ENCODE data around the gene MOAP1.
A peak's percentile ranks its signal among the peaks of the same experiment; 100 is the strongest.
"Not testable (repeated sequence)": the region's sequence is repeated elsewhere in the genome, so short reads cannot be mapped to it uniquely, and the experiment has no call there.

The MOAP1 gene, protein sequence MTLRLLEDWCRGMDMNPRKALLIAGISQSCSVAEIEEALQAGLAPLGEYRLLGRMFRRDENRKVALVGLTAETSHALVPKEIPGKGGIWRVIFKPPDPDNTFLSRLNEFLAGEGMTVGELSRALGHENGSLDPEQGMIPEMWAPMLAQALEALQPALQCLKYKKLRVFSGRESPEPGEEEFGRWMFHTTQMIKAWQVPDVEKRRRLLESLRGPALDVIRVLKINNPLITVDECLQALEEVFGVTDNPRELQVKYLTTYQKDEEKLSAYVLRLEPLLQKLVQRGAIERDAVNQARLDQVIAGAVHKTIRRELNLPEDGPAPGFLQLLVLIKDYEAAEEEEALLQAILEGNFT

DNA sequence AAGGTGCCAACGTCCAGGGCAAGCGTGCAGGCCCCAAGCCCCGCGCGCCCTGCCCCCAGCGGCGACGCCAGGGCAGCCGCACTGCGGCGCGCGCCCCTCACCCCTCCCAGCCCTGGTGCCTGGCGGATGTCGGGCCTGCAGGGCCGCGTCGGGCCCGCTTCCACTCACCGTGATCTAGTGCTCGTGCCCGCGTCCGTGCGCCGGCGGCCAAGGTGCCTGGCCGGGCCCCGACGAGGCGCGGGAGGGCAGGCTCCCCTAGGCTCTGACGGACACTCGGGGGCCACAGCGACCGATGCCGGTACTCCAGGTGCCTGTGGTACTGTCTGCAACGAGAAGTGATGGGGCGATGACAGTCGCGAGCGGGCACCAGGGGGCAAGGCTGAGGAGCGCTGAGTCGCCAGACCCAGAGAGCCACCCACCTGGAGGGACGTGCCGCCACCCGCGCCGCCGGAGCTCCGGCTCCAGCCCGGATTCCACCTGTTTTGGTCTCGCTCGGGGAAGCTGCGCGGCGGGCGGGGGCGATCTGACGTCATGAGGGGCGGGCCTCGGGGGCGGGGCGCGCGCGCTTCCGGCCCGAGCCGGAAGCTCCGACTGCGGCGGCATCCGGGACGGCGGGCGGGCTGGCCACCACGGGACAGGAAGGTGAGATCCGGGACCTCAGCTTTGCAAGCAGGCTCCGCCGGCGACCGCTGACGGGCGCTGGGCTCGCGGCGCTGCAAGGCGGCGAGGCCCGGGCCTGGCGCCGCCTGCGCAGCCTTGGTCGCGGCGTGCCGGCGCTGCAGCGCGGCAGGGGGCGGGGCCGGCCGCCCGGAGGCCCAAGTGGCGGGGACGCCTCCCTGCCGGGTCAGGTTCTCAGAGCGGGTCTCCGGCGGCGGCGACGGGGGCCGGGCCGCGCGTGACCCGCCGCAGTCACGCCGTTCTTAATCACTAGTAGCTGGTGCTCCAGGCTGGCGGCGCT, at the start of gene MOAP1, which contains the start of gene LYSET:
TSS of gene MOAP1 (minus strand) at position 507 of the 958 bp plus-strand sequence. CDS start 655 bp downstream, outside the sequence.
TSS of gene LYSET (plus strand) at position 927 of the 958 bp plus-strand sequence. CDS start 89 bp downstream, outside the sequence.
- H3K4me3 ChIP-seq (ENCODE audit: low read length), result peak within 1 kb of the TSS; percentile 100
- peak within 1 kb of the TSS; percentile 98 for H3K4me2 ChIP-seq (ENCODE audit: low read length)
- H3K27ac ChIP-seq (ENCODE audit: low read length), result peak within 1 kb of the TSS; percentile 80
- H3K9me3 ChIP-seq (ENCODE audit: insufficient read depth, low read length), result no peaks in the 10 kb centered on the region
- no peaks in the 10 kb centered on the region for H3K27me3 ChIP-seq (ENCODE audit: low read depth, low read length)
- peak within 1 kb of the TSS; percentile 92 for H3K9ac ChIP-seq (ENCODE audit: low read length)
- H4K20me1 ChIP-seq (ENCODE audit: insufficient read depth, low read length), result no peaks in the 10 kb centered on the region
- H3K36me3 ChIP-seq (replicated peaks; ENCODE audit: low read depth, low read length), result peaks cover 9% of the 10 kb centered on the region
- TF ChIP-seq, protein P1, sequence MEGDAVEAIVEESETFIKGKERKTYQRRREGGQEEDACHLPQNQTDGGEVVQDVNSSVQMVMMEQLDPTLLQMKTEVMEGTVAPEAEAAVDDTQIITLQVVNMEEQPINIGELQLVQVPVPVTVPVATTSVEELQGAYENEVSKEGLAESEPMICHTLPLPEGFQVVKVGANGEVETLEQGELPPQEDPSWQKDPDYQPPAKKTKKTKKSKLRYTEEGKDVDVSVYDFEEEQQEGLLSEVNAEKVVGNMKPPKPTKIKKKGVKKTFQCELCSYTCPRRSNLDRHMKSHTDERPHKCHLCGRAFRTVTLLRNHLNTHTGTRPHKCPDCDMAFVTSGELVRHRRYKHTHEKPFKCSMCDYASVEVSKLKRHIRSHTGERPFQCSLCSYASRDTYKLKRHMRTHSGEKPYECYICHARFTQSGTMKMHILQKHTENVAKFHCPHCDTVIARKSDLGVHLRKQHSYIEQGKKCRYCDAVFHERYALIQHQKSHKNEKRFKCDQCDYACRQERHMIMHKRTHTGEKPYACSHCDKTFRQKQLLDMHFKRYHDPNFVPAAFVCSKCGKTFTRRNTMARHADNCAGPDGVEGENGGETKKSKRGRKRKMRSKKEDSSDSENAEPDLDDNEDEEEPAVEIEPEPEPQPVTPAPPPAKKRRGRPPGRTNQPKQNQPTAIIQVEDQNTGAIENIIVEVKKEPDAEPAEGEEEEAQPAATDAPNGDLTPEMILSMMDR (IDR thresholded peaks at IDR 0.05; ENCODE audit: low read depth, low read length), result 0 out of 2 replicates have a peak, but pooled peaks have one; percentile 18
- no peak for TF ChIP-seq EZH2phosphoT487 (IDR thresholded peaks at IDR 0.05; ENCODE audit: low read depth)
- peak within 1 kb of the TSS; percentile 98 for H2AFZ ChIP-seq (ENCODE audit: low read depth, low read length)
- peaks cover 36% of the 10 kb centered on the region for H3K79me2 ChIP-seq (ENCODE audit: low read length)
- H3K4me1 ChIP-seq (ENCODE audit: low read length), result peaks cover 16% of the 10 kb centered on the region

DNA sequence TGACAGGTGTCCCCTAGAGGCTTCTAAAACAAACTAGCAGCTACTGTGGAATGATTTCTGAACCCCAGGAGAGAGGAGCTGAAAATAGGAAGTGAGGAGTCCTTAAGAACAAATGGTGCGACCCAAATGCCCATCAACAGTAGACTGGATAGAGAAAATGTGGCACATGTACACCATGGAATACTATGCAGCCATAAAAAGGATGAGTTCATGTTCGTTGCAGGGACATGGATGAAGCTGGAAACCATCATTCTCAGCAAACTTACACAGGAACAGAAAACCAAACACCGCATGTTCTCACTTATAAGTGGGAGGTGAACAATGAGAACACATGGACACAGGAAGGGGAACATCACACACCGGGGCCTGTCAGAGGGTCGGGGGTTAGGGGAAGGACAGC, 48.4 kb upstream of the MOAP1 start:
- not testable (repeated sequence) for H3K27ac ChIP-seq (ENCODE audit: low read length); H3K36me3 ChIP-seq (replicated peaks; ENCODE audit: low read depth, low read length); H3K9me3 ChIP-seq (ENCODE audit: insufficient read depth, low read length); H3K4me1 ChIP-seq (ENCODE audit: low read length); H3K27me3 ChIP-seq (ENCODE audit: low read depth, low read length); H3K4me2 ChIP-seq (ENCODE audit: low read length); H3K9ac ChIP-seq (ENCODE audit: low read length); H3K4me3 ChIP-seq (ENCODE audit: low read length); H3K79me2 ChIP-seq (ENCODE audit: low read length); H2AFZ ChIP-seq (ENCODE audit: low read depth, low read length); H4K20me1 ChIP-seq (ENCODE audit: insufficient read depth, low read length)

DNA sequence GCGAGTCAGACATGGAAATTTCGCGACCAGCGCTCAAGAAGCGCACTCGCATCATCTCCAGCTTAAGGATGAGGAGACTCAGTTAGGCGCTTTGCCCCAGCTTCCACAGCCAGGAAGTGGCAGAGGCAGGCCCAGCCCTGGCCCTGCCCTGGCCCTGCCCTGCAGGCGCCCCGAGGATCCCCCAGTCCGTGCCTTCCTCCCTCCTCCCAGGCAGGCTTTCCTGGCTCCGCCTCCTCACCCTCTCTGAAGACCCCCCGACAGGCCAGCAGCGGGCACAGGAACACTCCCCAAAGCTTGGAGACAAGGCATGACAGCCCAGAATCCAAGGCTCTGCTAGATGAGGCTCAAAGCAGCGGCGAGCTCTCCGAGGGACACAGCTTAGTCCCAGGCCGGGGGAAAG, 47.5 kb upstream of the MOAP1 start:
- no peaks in the 10 kb centered on the region for H3K9me3 ChIP-seq (ENCODE audit: insufficient read depth, low read length)
- H3K27me3 ChIP-seq (ENCODE audit: low read depth, low read length), result no peaks in the 10 kb centered on the region
- TF ChIP-seq, protein P1 (IDR thresholded peaks at IDR 0.05; ENCODE audit: low read depth, low read length), result no peak
- TF ChIP-seq EZH2phosphoT487 (IDR thresholded peaks at IDR 0.05; ENCODE audit: low read depth), result no peak
- no peaks in the 10 kb centered on the region for H3K4me1 ChIP-seq (ENCODE audit: low read length)
- H3K4me3 ChIP-seq (ENCODE audit: low read length), result no peak overlapping the region
- H3K79me2 ChIP-seq (ENCODE audit: low read length), result no peaks in the 10 kb centered on the region
- peaks cover 12% of the 10 kb centered on the region for H3K36me3 ChIP-seq (replicated peaks; ENCODE audit: low read depth, low read length)
- no peak overlapping the region for H3K4me2 ChIP-seq (ENCODE audit: low read length)
- no peak overlapping the region for H3K27ac ChIP-seq (ENCODE audit: low read length)
- no peaks in the 10 kb centered on the region for H4K20me1 ChIP-seq (ENCODE audit: insufficient read depth, low read length)
- H3K9ac ChIP-seq (ENCODE audit: low read length), result no peak overlapping the region
- no peak overlapping the region for H2AFZ ChIP-seq (ENCODE audit: low read depth, low read length)

DNA sequence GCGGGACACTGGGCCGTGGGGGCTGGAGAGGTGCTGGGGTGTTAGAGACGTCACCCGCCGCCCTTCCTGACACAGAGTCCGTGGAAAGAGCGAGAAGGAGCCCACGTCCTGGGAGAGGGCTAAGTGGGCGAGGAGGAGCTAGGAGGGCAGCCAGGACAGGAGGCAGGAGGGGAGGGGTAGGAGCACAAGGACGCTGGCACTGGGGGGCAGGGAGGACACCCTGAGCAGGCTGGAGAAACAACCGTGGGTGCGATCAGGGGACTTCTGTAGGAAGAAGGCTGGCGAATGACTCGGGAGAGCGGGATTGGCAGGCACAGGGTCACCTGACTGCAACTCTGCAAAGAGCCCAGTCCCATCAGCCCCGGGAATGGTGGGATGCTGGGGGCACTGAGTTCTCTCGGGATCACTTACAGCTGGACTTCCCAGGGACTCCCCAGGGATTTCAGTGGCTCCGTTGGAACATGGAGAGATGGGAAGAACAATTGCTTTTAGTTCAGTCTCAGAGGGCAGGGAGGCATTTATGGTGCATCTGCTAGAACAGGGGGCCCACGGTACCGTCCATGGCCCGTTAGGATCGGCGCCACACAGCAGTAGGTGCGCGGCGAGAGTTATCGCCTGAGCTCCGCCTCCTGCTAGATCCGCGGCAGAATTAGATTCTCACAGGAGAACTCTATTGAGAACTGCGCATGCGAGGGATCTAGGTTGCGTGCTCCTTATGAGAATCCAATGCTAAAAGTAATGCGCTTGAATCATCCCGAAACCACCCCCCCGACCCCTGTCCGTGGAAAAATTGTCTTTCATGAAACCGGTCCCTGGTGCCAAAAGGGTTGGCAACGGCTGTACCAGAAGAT, 46.7 kb upstream of the MOAP1 start:
- no peak overlapping the region for H2AFZ ChIP-seq (ENCODE audit: low read depth, low read length)
- no peak overlapping the region for H3K9ac ChIP-seq (ENCODE audit: low read length)
- no peak overlapping the region for H3K4me3 ChIP-seq (ENCODE audit: low read length)
- no peaks in the 10 kb centered on the region for H4K20me1 ChIP-seq (ENCODE audit: insufficient read depth, low read length)
- no peaks in the 10 kb centered on the region for H3K9me3 ChIP-seq (ENCODE audit: insufficient read depth, low read length)
- no peaks in the 10 kb centered on the region for H3K27me3 ChIP-seq (ENCODE audit: low read depth, low read length)
- TF ChIP-seq, protein P1 (IDR thresholded peaks at IDR 0.05; ENCODE audit: low read depth, low read length), result no peak
- TF ChIP-seq EZH2phosphoT487 (IDR thresholded peaks at IDR 0.05; ENCODE audit: low read depth), result no peak
- no peak overlapping the region for H3K27ac ChIP-seq (ENCODE audit: low read length)
- no peaks in the 10 kb centered on the region for H3K4me1 ChIP-seq (ENCODE audit: low read length)
- H3K79me2 ChIP-seq (ENCODE audit: low read length), result no peaks in the 10 kb centered on the region
- no peak overlapping the region for H3K4me2 ChIP-seq (ENCODE audit: low read length)
- peaks cover 15% of the 10 kb centered on the region for H3K36me3 ChIP-seq (replicated peaks; ENCODE audit: low read depth, low read length)

Measured in OCI-LY3 (cell line).